H1 (cell line): Measurements from ENCODE around the gene RBMX2. TPM values are rescaled to one million over a fixed set of nuclear protein-coding genes. Genes with fewer than 3 reads are reported as not detected.

Experiments
- CTCF ChIA-PET: fragments of 300-600 bp; sonication (Branson Sonifier 250); formaldehyde crosslinking; loops from one replicate; lab custom pipeline; 2021; ENCODE audit not compliant: partially characterized antibody; lab: Charles Lee
- POLR2A ChIA-PET: fragments of 300-600 bp; sonication (Branson Sonifier 250); formaldehyde crosslinking; loops from one replicate; lab custom pipeline; 2021; ENCODE audit warnings: inconsistent platforms; ENCODE audit not compliant: partially characterized antibody; lab: Charles Lee
- DNase-seq, 2 experiments: peaks; one replicate each; pipeline versions ENCODE4 v3.0.0 to v3.0.0-alpha.2; 2010 to 2022; ENCODE audit warnings: low spot score in 2 of 2, low read depth in 1 of 2, mixed read lengths in 1 of 2
- FAIRE-seq: peaks from 2 replicates; lab custom pipeline; 2011; peaks lifted over from hg19 to GRCh38; lab: Jason Lieb, UNC
- H2AFZ ChIP-seq: 2 replicates; pipeline ENCODE4 v1.8.1; 2012; ENCODE audit warnings: low read length, inconsistent platforms
- H2AK5ac ChIP-seq: 2 replicates; pipeline ENCODE4 v1.6.1; 2013; ENCODE audit warnings: low read depth, low read length
- H2BK120ac ChIP-seq: replicated peaks from 2 replicates; pipeline ENCODE3; 2013; ENCODE audit warnings: low read depth, low read length, inconsistent platforms
- H2BK12ac ChIP-seq: 2 replicates; pipeline ENCODE4 v1.6.1; 2013; ENCODE audit warnings: low read depth, low read length
- H2BK15ac ChIP-seq: 2 replicates; pipeline ENCODE4 v1.6.1; 2013; ENCODE audit warnings: low read length
- H2BK20ac ChIP-seq: 2 replicates; pipeline ENCODE4 v1.6.1; 2013; ENCODE audit warnings: low read length
- H2BK5ac ChIP-seq: 2 replicates; pipeline ENCODE4 v1.6.1; 2013; ENCODE audit warnings: low read depth, low read length
- H3K14ac ChIP-seq: 2 replicates; pipeline ENCODE4 v1.6.1; 2013; ENCODE audit warnings: inconsistent platforms; ENCODE audit not compliant: insufficient read length
- H3K18ac ChIP-seq: 2 replicates; pipeline ENCODE4 v1.6.1; 2013; ENCODE audit warnings: low read length; ENCODE audit errors: extremely low read depth
- H3K23ac ChIP-seq: 2 replicates; pipeline ENCODE4 v1.6.1; 2013; ENCODE audit warnings: inconsistent platforms; ENCODE audit not compliant: insufficient read length
- H3K23me2 ChIP-seq: 2 replicates; pipeline ENCODE4 v1.6.1; 2013; ENCODE audit warnings: low read depth, low read length
- H3K27ac ChIP-seq: 2 replicates; pipeline ENCODE4 v1.6.1; 2011; ENCODE audit warnings: low read depth, low read length, inconsistent platforms
- H3K27me3 ChIP-seq, 4 experiments: replicated peaks in 1 of 4; 1 replicate in 1 of 4; 2 replicates in 3 of 4; pipeline versions ENCODE4 v1.6.1 to v1.8.1; 2011 to 2013; ENCODE audit warnings: low read length in 3 of 4, mild to moderate bottlenecking in 3 of 4, inconsistent platforms in 2 of 4, mixed read lengths in 2 of 4, moderate library complexity in 1 of 4; ENCODE audit not compliant: control insufficient read depth in 3 of 4, insufficient read depth in 3 of 4; ENCODE audit errors: extremely low read depth in 1 of 4
- H3K36me3 ChIP-seq, 4 experiments: 2 replicates each; pipeline versions ENCODE4 v1.6.1 to v1.8.1; 2011 to 2013; ENCODE audit warnings: mild to moderate bottlenecking in 4 of 4, low read length in 3 of 4, moderate library complexity in 2 of 4, control low read depth in 1 of 4, inconsistent platforms in 1 of 4; ENCODE audit not compliant: insufficient read depth in 4 of 4, control insufficient read depth in 2 of 4
- H3K4ac ChIP-seq: replicated peaks from 2 replicates; pipeline ENCODE3; 2013; ENCODE audit warnings: low read length, low read depth, mixed read lengths, inconsistent platforms; ENCODE audit not compliant: insufficient read length
- H3K4me1 ChIP-seq, 4 experiments: replicated peaks in 1 of 4; 1 replicate in 1 of 4; 2 replicates in 3 of 4; pipeline versions ENCODE4 v1.6.1 to v1.8.1; 2011 to 2013; ENCODE audit warnings: low read length in 3 of 4, inconsistent platforms in 2 of 4, mixed read lengths in 1 of 4; ENCODE audit not compliant: insufficient read depth in 4 of 4, control insufficient read depth in 3 of 4
- H3K4me2 ChIP-seq, 2 experiments: 2 replicates each; pipeline versions ENCODE4 v1.6.1 to v1.8.1; 2011 to 2013; ENCODE audit warnings: low read depth in 2 of 2, low read length in 2 of 2, control low read depth in 1 of 2, inconsistent platforms in 1 of 2, mild to moderate bottlenecking in 1 of 2; ENCODE audit not compliant: insufficient read depth in 1 of 2
- H3K4me3 ChIP-seq, 4 experiments: fragments of 200-600, 300-600 bp in 1 of 4; sonication (generic), shearing (Covaris generic), sonication (Bioruptor Twin) in 1 of 4; 2 replicates each; pipeline versions ENCODE4 v1.5.1 to v1.8.1; 2011 to 2016; ENCODE audit warnings: low read length in 4 of 4, low read depth in 3 of 4, control low read depth in 2 of 4, inconsistent platforms in 2 of 4, mild to moderate bottlenecking in 2 of 4, mixed read lengths in 1 of 4, moderate library complexity in 1 of 4; ENCODE audit not compliant: insufficient read depth in 2 of 4; ENCODE audit errors: extremely low read depth in 1 of 4
- H3K56ac ChIP-seq: replicated peaks from 2 replicates; pipeline ENCODE3; 2013; ENCODE audit warnings: low read depth, mild to moderate bottlenecking, mixed read lengths, low read length, inconsistent platforms; ENCODE audit not compliant: insufficient read length
- H3K79me1 ChIP-seq: 2 replicates; pipeline ENCODE4 v1.6.1; 2013; ENCODE audit warnings: low read depth, low read length, control low read depth
- H3K79me2 ChIP-seq, 2 experiments: 2 replicates each; pipeline versions ENCODE4 v1.6.1 to v1.8.1; 2012 to 2013; ENCODE audit warnings: low read length in 2 of 2, mild to moderate bottlenecking in 2 of 2, inconsistent platforms in 1 of 2; ENCODE audit not compliant: insufficient read depth in 2 of 2, control insufficient read depth in 1 of 2
- H3K9ac ChIP-seq, 4 experiments: replicated peaks in 1 of 4; 1 replicate in 1 of 4; 2 replicates in 3 of 4; pipeline versions ENCODE4 v1.6.1 to v1.8.1; 2011 to 2013; ENCODE audit warnings: low read depth in 3 of 4, low read length in 3 of 4, control low read depth in 2 of 4, mild to moderate bottlenecking in 2 of 4, moderate library complexity in 2 of 4, inconsistent platforms in 1 of 4; ENCODE audit errors: extremely low read depth in 1 of 4
- H3K9me3 ChIP-seq, 2 experiments: 2 replicates each; pipeline versions ENCODE4 v1.6.1 to v1.8.1; 2012 to 2013; ENCODE audit warnings: mild to moderate bottlenecking in 2 of 2, moderate library complexity in 2 of 2, control low read depth in 1 of 2, inconsistent platforms in 1 of 2, low read depth in 1 of 2, low read length in 1 of 2, mixed read lengths in 1 of 2; ENCODE audit not compliant: insufficient read depth in 2 of 2
- H4K20me1 ChIP-seq, 2 experiments: replicated peaks in 1 of 2; 2 replicates each; pipeline versions ENCODE3 to v1.8.1; 2011 to 2013; ENCODE audit warnings: inconsistent platforms in 2 of 2, low read length in 2 of 2, mild to moderate bottlenecking in 1 of 2; ENCODE audit not compliant: insufficient read depth in 2 of 2, control insufficient read depth in 1 of 2
- H4K5ac ChIP-seq: 2 replicates; pipeline ENCODE4 v1.6.1; 2013; ENCODE audit warnings: low read length, low read depth, mixed read lengths, inconsistent platforms; ENCODE audit not compliant: insufficient read length
- H4K8ac ChIP-seq: 2 replicates; pipeline ENCODE4 v1.8.0; 2013; ENCODE audit warnings: mild to moderate bottlenecking, moderate library complexity, low read length, inconsistent platforms; ENCODE audit not compliant: insufficient read depth; ENCODE audit errors: extremely low read depth
- H4K91ac ChIP-seq: replicated peaks from 2 replicates; pipeline ENCODE3; 2013; ENCODE audit warnings: low read length, mixed read lengths, inconsistent platforms; ENCODE audit not compliant: insufficient read length
- CBX8 ChIP-seq: fragments of 300-800, 300-1000 bp; sonication (generic); IDR thresholded peaks from 2 replicates; pipeline ENCODE4 v1.7.1; 2016; ENCODE audit warnings: low read depth, low read length, borderline replicate concordance
- FOSL1 ChIP-seq: IDR thresholded peaks from 2 replicates; pipeline ENCODE4 v1.6.1; 2011; ENCODE audit warnings: mild to moderate bottlenecking, low read depth, low read length, moderate library complexity; ENCODE audit not compliant: insufficient read depth
- GTF2F1 ChIP-seq: IDR thresholded peaks from 2 replicates; pipeline ENCODE4 v1.6.1; 2012; ENCODE audit warnings: low read depth, low read length, improper control_type of control experiment, borderline replicate concordance
- NRF1 ChIP-seq: IDR thresholded peaks from 2 replicates; pipeline ENCODE4 v1.6.1; 2011; ENCODE audit warnings: mild to moderate bottlenecking, low read depth, low read length, improper control_type of control experiment
- PHF8 ChIP-seq: fragments of 200-600 bp; sonication (generic); conservative IDR thresholded peaks from 2 replicates; pipeline ENCODE4 v1.7.1; 2012; ENCODE audit warnings: low read depth, mild to moderate bottlenecking, inconsistent platforms, low read length, moderate library complexity
- TAF1 ChIP-seq: IDR thresholded peaks from 2 replicates; pipeline ENCODE4 v1.6.1; 2011; ENCODE audit warnings: mild to moderate bottlenecking, low read depth, low read length
- WGBS, 2 experiments: shearing (Covaris generic) in 1 of 2; methylation state at CpG; one replicate each; pipeline versions ENCODE4 v1.1.6 to v1.1.7; 2013 to 2015; ENCODE audit warnings: low lambda C conversion rate in 2 of 2, mixed read lengths in 2 of 2, inconsistent platforms in 1 of 2, low coverage in 1 of 2, missing lambda C conversion rate in 1 of 2; ENCODE audit not compliant: insufficient replicate concordance in 2 of 2, insufficient coverage in 1 of 2, insufficient read length in 1 of 2; ENCODE audit errors: extremely low coverage in 1 of 2, missing lambda C conversion rate in 1 of 2; 5-methylcytosine and 5-hydroxymethylcytosine counted together
- long read RNA-seq, 2 experiments: library from RNA in 1 of 2; library from capped mRNA in 1 of 2; stranded (forward); transcript quantifications; one replicate each; pipeline ENCODE4 v2.0.0, GENCODE V29; 2021; ENCODE audit warnings: inconsistent platforms in 1 of 2
- polyA minus RNA-seq, 3 experiments: library from RNA; depleted of rRNA, polyadenylated mRNA; stranded (reverse); fragments of >200 nt; gene quantifications; 1 replicate in 2 of 3; 2 replicates in 1 of 3; pipeline ENCODE4 v1.2.3, GENCODE V29; 2011
- polyA plus RNA-seq, 7 experiments: library from polyadenylated mRNA; depleted of rRNA in 3 of 7; stranded (reverse) in 5 of 7; unstranded in 2 of 7; fragments of >200 nt in 5 of 7; fragments of 200-250 nt in 2 of 7; gene quantifications; 1 replicate in 5 of 7; 2 replicates in 1 of 7; 4 replicates in 1 of 7; pipeline versions ENCODE4 v1.2.1 to v1.2.3, GENCODE V29; 2011 to 2013; ENCODE audit warnings: missing spikeins in 2 of 7, mixed read lengths in 2 of 7
- total RNA-seq: library from RNA; stranded (reverse); fragmentation: NEBNext Ultra II Directional; extraction: Animal tissue kit (Norgen Biotek cat#: 25700); gene quantifications from 2 replicates; pipeline ENCODE4 v1.2.1, GENCODE V29; 2021

The RBMX2 gene, protein sequence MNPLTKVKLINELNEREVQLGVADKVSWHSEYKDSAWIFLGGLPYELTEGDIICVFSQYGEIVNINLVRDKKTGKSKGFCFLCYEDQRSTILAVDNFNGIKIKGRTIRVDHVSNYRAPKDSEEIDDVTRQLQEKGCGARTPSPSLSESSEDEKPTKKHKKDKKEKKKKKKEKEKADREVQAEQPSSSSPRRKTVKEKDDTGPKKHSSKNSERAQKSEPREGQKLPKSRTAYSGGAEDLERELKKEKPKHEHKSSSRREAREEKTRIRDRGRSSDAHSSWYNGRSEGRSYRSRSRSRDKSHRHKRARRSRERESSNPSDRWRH
- 22.5 and 23.2 TPM in 2 replicates for total RNA-seq
- 6.7 and 10.8 TPM in 2 replicates for polyA plus RNA-seq (2011; rRNA removed)
- 15.8 TPM for polyA plus RNA-seq (2011; cell fraction: cytosol; rRNA removed)
- 5.1 TPM for polyA plus RNA-seq (2011; cell fraction: nucleus; rRNA removed)
- 21.8 to 34.9 TPM (median 22.6 TPM) in 4 replicates for polyA plus RNA-seq (2012, experiment 1 of 2)
- 10.0 TPM for polyA plus RNA-seq (2012, experiment 2 of 2)
- 38.8 TPM for polyA plus RNA-seq (2013, experiment 1 of 2)
- polyA plus RNA-seq (2013, experiment 2 of 2) = 36.0 TPM
- polyA minus RNA-seq (2011; rRNA and poly(A)+ RNA removed) = 5.5 and 7.6 TPM in 2 replicates
- polyA minus RNA-seq (2011; cell fraction: cytosol; rRNA and poly(A)+ RNA removed) = 4.8 TPM
- 5.5 TPM for polyA minus RNA-seq (2011; cell fraction: nucleus; rRNA and poly(A)+ RNA removed)
- long read RNA-seq, experiment 1, partial matches to known transcripts = 2 of 24 reads
- long read RNA-seq, experiment 1, other reads (novel, unspliced or antisense) = 21 of 24 reads
- long read RNA-seq, experiment 2, transcript RBMX2-201 (6 exons, 1,528 nt) = major isoform, 37 of 46 reads
- long read RNA-seq, experiment 2, partial matches to known transcripts = 5 of 46 reads
- long read RNA-seq, experiment 2, other reads (novel, unspliced or antisense) = 4 of 46 reads

- peaks cover 0 to 10% of the 10 kb centered on the region in 2 experiments; a peak in 1 of 4 replicates for H3K79me2 ChIP-seq
- no peak within 1 kb of the TSS for H2BK120ac ChIP-seq
- H3K4me2 ChIP-seq = peak within 1 kb of the TSS; percentile 71 to 74
- peaks cover 0 to 10% (median 4%) of the 10 kb centered on the region in 4 experiments; a peak in 4 of 8 replicates for H3K36me3 ChIP-seq
- peaks cover 3% of the 10 kb centered on the region; the same call in 1 of the 2 replicates for H3K23me2 ChIP-seq
- no peak within 1 kb of the TSS for H2BK15ac ChIP-seq
- peak within 1 kb of the TSS; percentile 51; the same call in 1 of the 2 replicates for H4K8ac ChIP-seq
- WGBS, 2 experiments = 6% methylated on average over 7 of the region's 47 CpGs; no CpG with 5 or more reads in 1 of the 2 experiments
- H3K4me3 ChIP-seq = peak within 1 kb of the TSS; percentile 51 to 93 (median 76)
- H2AFZ ChIP-seq = peak within 1 kb of the TSS; percentile 94
- peak within 1 kb of the TSS; percentile 85; the same call in 1 of the 2 replicates for H3K27ac ChIP-seq
- H4K5ac ChIP-seq = peak within 1 kb of the TSS; percentile 59
- H3K4me1 ChIP-seq = no peaks in the 10 kb centered on the region; a peak in 2 of 7 replicates
- H3K9ac ChIP-seq = peak within 1 kb of the TSS; percentile 45 to 79 (median 70)
- H3K79me1 ChIP-seq = no peaks in the 10 kb centered on the region
- no peak within 1 kb of the TSS for H2BK20ac ChIP-seq
- no peaks in the 10 kb centered on the region for H4K20me1 ChIP-seq
- POLR2A ChIA-PET = no interaction called here
- CTCF ChIA-PET = interaction anchor here (0.6 to 1.3 kb wide), 2 partner anchors 8 to 497 kb away, joined by 3 read pairs; no protein-coding TSS in a partner anchor
- H3K56ac ChIP-seq = peak within 1 kb of the TSS; percentile 16
- FAIRE-seq (peak; percentile 93), DNase-seq (peak; percentile 31 to 67)
- H3K18ac ChIP-seq = no peak within 1 kb of the TSS
- no peak within 1 kb of the TSS for H4K91ac ChIP-seq
- no peak within 1 kb of the TSS for H2BK5ac ChIP-seq
- H3K23ac ChIP-seq = no peak within 1 kb of the TSS
- no peaks in the 10 kb centered on the region; a peak in 1 of 7 replicates for H3K27me3 ChIP-seq
- H3K14ac ChIP-seq = no peak within 1 kb of the TSS
- no peaks in the 10 kb centered on the region for H3K9me3 ChIP-seq
- H2BK12ac ChIP-seq = no peak within 1 kb of the TSS
- H2AK5ac ChIP-seq = no peak within 1 kb of the TSS
- H3K4ac ChIP-seq = peak within 1 kb of the TSS; percentile 78
- TF ChIP-seq CBX8 = no peak
- no peak for TF ChIP-seq GTF2F1
- TF ChIP-seq NRF1 = peak; percentile 78
- peak; percentile 61; the same call in 1 of the 2 replicates for TF ChIP-seq TAF1
- peak; percentile 66 for TF ChIP-seq PHF8
- no peak for TF ChIP-seq FOSL1
Measured at GRCh38 chrX:130401415-130402207, at the start of gene RBMX2. Gene RBMX2, plus strand, starts transcription at chrX:130401987. Its CDS starts 46 bp downstream, at chrX:130402033.
